NCI-H524 treated with DMSO at 0.1 percent for 48 hours (cell line): ENCODE results near the gene BBS9.
"Not testable (repeated sequence)": the region's sequence is repeated elsewhere in the genome, so short reads cannot be mapped to it uniquely, and the experiment has no call there.

Source experiments
- DNase-seq: peaks from one replicate; lab custom pipeline; 2025; lab: John Stamatoyannopoulos, UW

Gene BBS9

GRCh38 chr7:33276729-33277128 lies 147.4 kb downstream of the BBS9 start:
- no peak for DNase-seq

GRCh38 chr7:33278095-33278494 lies 148.7 kb downstream of the BBS9 start:
- DNase-seq: no peak

- no peak for DNase-seq
Measured at GRCh38 chr7:33286501-33286900, 157.1 kb downstream of the BBS9 start.

GRCh38 chr7:33287738-33288137 lies 158.4 kb downstream of the BBS9 start:
- no peak for DNase-seq

- no peak for DNase-seq
Measured at GRCh38 chr7:33298848-33299247, 169.5 kb downstream of the BBS9 start.

GRCh38 chr7:33299425-33299824 lies 170.1 kb downstream of the BBS9 start:
- no peak for DNase-seq

- DNase-seq: no peak
Measured at GRCh38 chr7:33300131-33300530, 170.8 kb downstream of the BBS9 start.

GRCh38 chr7:33300742-33301141 lies 171.4 kb downstream of the BBS9 start:
- no peak for DNase-seq

GRCh38 chr7:33303978-33304557 lies 174.7 kb downstream of the BBS9 start:
- DNase-seq: not testable (repeated sequence)

GRCh38 chr7:33307205-33307604 lies 177.8 kb downstream of the BBS9 start:
- DNase-seq: no peak

- no peak for DNase-seq
Measured at GRCh38 chr7:33310546-33310945, 181.2 kb downstream of the BBS9 start.

GRCh38 chr7:33325754-33326484 lies 196.6 kb downstream of the BBS9 start:
- no peak for DNase-seq

- DNase-seq: no peak
Measured at GRCh38 chr7:33326485-33326848, 197.1 kb downstream of the BBS9 start.

- DNase-seq: no peak
Measured at GRCh38 chr7:33327427-33327826, 198.1 kb downstream of the BBS9 start.

GRCh38 chr7:33334349-33334748 lies 205.0 kb downstream of the BBS9 start:
- no peak for DNase-seq

- DNase-seq: no peak
Measured at GRCh38 chr7:33336820-33337219, 207.5 kb downstream of the BBS9 start.

GRCh38 chr7:33339074-33339790 lies 209.9 kb downstream of the BBS9 start:
- DNase-seq: no peak

GRCh38 chr7:33346055-33346454 lies 216.7 kb downstream of the BBS9 start:
- DNase-seq: no peak

GRCh38 chr7:33350577-33350976 lies 221.2 kb downstream of the BBS9 start:
- no peak for DNase-seq

GRCh38 chr7:33351709-33352108 lies 222.3 kb downstream of the BBS9 start:
- DNase-seq: no peak

- no peak for DNase-seq
Measured at GRCh38 chr7:33354201-33354600, 224.8 kb downstream of the BBS9 start.

- no peak for DNase-seq
Measured at GRCh38 chr7:33355386-33355785, 226.0 kb downstream of the BBS9 start.

GRCh38 chr7:33356336-33356735 lies 227.0 kb downstream of the BBS9 start:
- DNase-seq: no peak
